Measurements from ENCODE around the gene MTHFD1L.

- TF ChIP-seq, protein P1, sequence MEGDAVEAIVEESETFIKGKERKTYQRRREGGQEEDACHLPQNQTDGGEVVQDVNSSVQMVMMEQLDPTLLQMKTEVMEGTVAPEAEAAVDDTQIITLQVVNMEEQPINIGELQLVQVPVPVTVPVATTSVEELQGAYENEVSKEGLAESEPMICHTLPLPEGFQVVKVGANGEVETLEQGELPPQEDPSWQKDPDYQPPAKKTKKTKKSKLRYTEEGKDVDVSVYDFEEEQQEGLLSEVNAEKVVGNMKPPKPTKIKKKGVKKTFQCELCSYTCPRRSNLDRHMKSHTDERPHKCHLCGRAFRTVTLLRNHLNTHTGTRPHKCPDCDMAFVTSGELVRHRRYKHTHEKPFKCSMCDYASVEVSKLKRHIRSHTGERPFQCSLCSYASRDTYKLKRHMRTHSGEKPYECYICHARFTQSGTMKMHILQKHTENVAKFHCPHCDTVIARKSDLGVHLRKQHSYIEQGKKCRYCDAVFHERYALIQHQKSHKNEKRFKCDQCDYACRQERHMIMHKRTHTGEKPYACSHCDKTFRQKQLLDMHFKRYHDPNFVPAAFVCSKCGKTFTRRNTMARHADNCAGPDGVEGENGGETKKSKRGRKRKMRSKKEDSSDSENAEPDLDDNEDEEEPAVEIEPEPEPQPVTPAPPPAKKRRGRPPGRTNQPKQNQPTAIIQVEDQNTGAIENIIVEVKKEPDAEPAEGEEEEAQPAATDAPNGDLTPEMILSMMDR (IDR thresholded peaks at IDR 0.05): no peak
- TF ChIP-seq POLR2A (IDR thresholded peaks at IDR 0.05): no peak
Observed at GRCh38 chr6:151098166-151098565, 232.7 kb downstream of the MTHFD1L start.
